Gastrocnemius medialis (tissue), 4 donors: ENCODE measurements around the gene ST6GALNAC1. TPM values are rescaled to one million over a fixed set of nuclear protein-coding genes. Genes with fewer than 3 reads are reported as not detected.

ENCODE experiments used
- ATAC-seq, 2 donors: fragments of 150-250 bp; one replicate each; pipeline ENCODE4 v1.9.1; 2016
- DNase-seq, 2 donors: peaks; one replicate each; pipeline ENCODE4 v3.0.0-alpha.2; 2019
- H3K27ac ChIP-seq, 4 donors: fragments of 200-600 bp; sonication (generic); 1 replicate in 1 of 4; 2 replicates in 3 of 4; pipeline ENCODE4 v1.5.1; 2016 to 2018; ENCODE audit warnings: mild to moderate bottlenecking in 2 of 4, moderate library complexity in 1 of 4
- H3K27me3 ChIP-seq, 3 donors: fragments of 200-600 bp; sonication (generic) in 2 of 3; 1 replicate in 1 of 3; 2 replicates in 2 of 3; pipeline versions ENCODE4 v1.5.1 to v1.6.0; 2016 to 2019; ENCODE audit warnings: mild to moderate bottlenecking in 1 of 3, moderate library complexity in 1 of 3
- H3K36me3 ChIP-seq, 2 donors: fragments of 200-600 bp; sonication (generic) in 1 of 2; one replicate each; pipeline ENCODE4 v1.5.1; 2017 to 2018
- H3K4me1 ChIP-seq, 2 donors: fragments of 200-600 bp; sonication (generic) in 1 of 2; one replicate each; pipeline ENCODE4 v1.5.1; 2016 to 2017; ENCODE audit warnings: mild to moderate bottlenecking in 2 of 2
- H3K4me3 ChIP-seq, 4 donors: fragments of 200-600 bp; sonication (generic) in 3 of 4; 1 replicate in 1 of 4; 2 replicates in 3 of 4; pipeline ENCODE4 v1.5.1; 2016 to 2019; ENCODE audit warnings: mild to moderate bottlenecking in 2 of 4
- H3K9me3 ChIP-seq, 3 donors: fragments of 200-600 bp; sonication (generic) in 2 of 3; 1 replicate in 1 of 3; 2 replicates in 2 of 3; pipeline ENCODE4 v1.5.1; 2016 to 2019
- CTCF ChIP-seq, 5 experiments: fragments of 450-650 bp in 3 of 5; fragments of 200-600 bp in 2 of 5; sonication (generic) in 2 of 5; IDR thresholded peaks in 4 of 5; conservative IDR thresholded peaks in 1 of 5; 1 replicate in 4 of 5; 2 replicates in 1 of 5; pipeline ENCODE4 v1.5.1; 2016 to 2019; ENCODE audit warnings: antibody characterized with exemption in 5 of 5, mild to moderate bottlenecking in 3 of 5, moderate library complexity in 3 of 5
- POLR2A ChIP-seq, 2 donors: fragments of 450-650 bp; IDR thresholded peaks; one replicate each; pipeline ENCODE4 v1.6.1; 2017; ENCODE audit warnings: antibody characterized with exemption in 2 of 2, mild to moderate bottlenecking in 2 of 2, moderate library complexity in 2 of 2
- in situ Hi-C, 4 donors: fragments of 200-750 bp; cut with MboI; loops; one replicate each; pipeline versions ENCODE4 v1.15.0 to v1.8.0; 2017; ENCODE audit warnings: low sequenced_read_pairs in 4 of 4
- intact Hi-C: fragments of 100-400 bp; cut with DNase I; formaldehyde crosslinking; loops from one replicate; pipeline ENCODE4 v1.15.1; 2023; ENCODE audit warnings: low total_unique reads
- total RNA-seq, 4 donors: library from RNA; depleted of rRNA; stranded (reverse); fragments of >200 nt; gene quantifications; one replicate each; pipeline versions ENCODE4 v1.1.0 to v1.2.3, GENCODE V29; 2016

ST6GALNAC1 gene
- total RNA-seq, 4 donors from 2014 or later, result 1.5 to 4.3 (median 2.0) TPM

DNA sequence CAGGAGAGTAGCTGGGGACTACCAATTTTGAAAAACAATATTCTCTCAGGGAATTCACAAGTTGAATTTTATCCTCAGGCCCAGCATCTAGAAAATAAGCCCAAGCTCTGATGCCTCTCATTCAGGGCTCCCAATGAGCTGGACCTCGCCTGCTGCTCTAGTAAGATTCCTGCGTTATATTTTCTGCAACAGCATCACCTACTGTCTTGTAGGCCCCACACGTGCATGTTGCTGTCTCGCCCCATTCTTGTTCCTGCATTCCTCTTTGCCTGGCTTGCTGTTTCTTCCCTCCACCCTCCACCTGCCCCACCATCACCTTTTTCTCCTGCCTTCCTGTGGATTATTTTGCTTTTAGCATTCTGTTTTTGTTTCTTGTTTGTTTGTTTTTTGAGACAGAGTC is 49.6 kb downstream of the ST6GALNAC1 start:
- Histone ChIP-seq H3K27me3 (no peaks in the 10 kb centered on the region), H3K9me3 (no peaks in the 10 kb centered on the region), H3K4me3 (no peak overlapping the region), H3K36me3 (no peaks in the 10 kb centered on the region), H3K27ac (no peak overlapping the region), H3K4me1 (no peaks in the 10 kb centered on the region)
- TF ChIP-seq POLR2A (IDR thresholded peaks at IDR 0.05) (no peak), CTCF (IDR thresholded peaks at IDR 0.05 in 4 of 5, conservative IDR thresholded peaks at IDR 0.05 in 1 of 5) (no peak)
- intact Hi-C loops (no loop called here), in situ Hi-C loops (no loop called here)
- DNase-seq, result no peak
- no peak for ATAC-seq

GRCh38 chr17:76593384-76593826 is 50.2 kb downstream of the ST6GALNAC1 start:
- Histone ChIP-seq H3K4me1 (no peaks in the 10 kb centered on the region), H3K27me3 (no peaks in the 10 kb centered on the region), H3K36me3 (no peaks in the 10 kb centered on the region), H3K4me3 (no peak overlapping the region), H3K9me3 (no peaks in the 10 kb centered on the region), H3K27ac (no peak overlapping the region)
- ATAC-seq (no peak), DNase-seq (no peak)
- in situ Hi-C loops, result no loop called here
- intact Hi-C loops, result no loop called here
- TF ChIP-seq POLR2A (IDR thresholded peaks at IDR 0.05) (no peak), CTCF (IDR thresholded peaks at IDR 0.05 in 4 of 5, conservative IDR thresholded peaks at IDR 0.05 in 1 of 5) (no peak)

GRCh38 chr17:76588182-76588581 is 55.4 kb downstream of the ST6GALNAC1 start:
- Histone ChIP-seq H3K27me3 (peaks cover 0 to 3% (median 0%) of the 10 kb centered on the region in 3 donors), H3K9me3 (no peaks in the 10 kb centered on the region), H3K27ac (no peak overlapping the region), H3K4me3 (no peak overlapping the region), H3K36me3 (no peaks in the 10 kb centered on the region), H3K4me1 (peaks cover 0 to 9% of the 10 kb centered on the region in 2 donors)
- TF ChIP-seq CTCF (IDR thresholded peaks at IDR 0.05 in 4 of 5, conservative IDR thresholded peaks at IDR 0.05 in 1 of 5), result no peak
- TF ChIP-seq POLR2A (IDR thresholded peaks at IDR 0.05), result no peak
- intact Hi-C loops (no loop called here), in situ Hi-C loops (loop anchor here in 1 of 4 donors (10.0 kb wide), 1 partner anchor 63 kb away; no protein-coding TSS in a partner anchor)
- DNase-seq (no peak), ATAC-seq (no peak)

- no peak overlapping the region for H3K4me3 ChIP-seq
- TF ChIP-seq POLR2A (IDR thresholded peaks at IDR 0.05), result no peak
- TF ChIP-seq CTCF (IDR thresholded peaks at IDR 0.05 in 4 of 5, conservative IDR thresholded peaks at IDR 0.05 in 1 of 5), result no peak
- no peaks in the 10 kb centered on the region for H3K9me3 ChIP-seq
- ATAC-seq (no peak), DNase-seq (no peak)
- intact Hi-C loops, result loop anchor here (1.0 kb wide), 1 partner anchor 64 kb away; no protein-coding TSS in a partner anchor
- H3K4me1 ChIP-seq, result peaks cover 0 to 9% of the 10 kb centered on the region in 2 donors
- in situ Hi-C loops, result loop anchor here in 1 of 4 donors (10.0 kb wide), 1 partner anchor 62 kb away; no protein-coding TSS in a partner anchor
- H3K36me3 ChIP-seq, result no peaks in the 10 kb centered on the region
- peaks cover 0 to 3% (median 0%) of the 10 kb centered on the region in 3 donors for H3K27me3 ChIP-seq
- no peak overlapping the region for H3K27ac ChIP-seq
These were observed 56.6 kb downstream of the ST6GALNAC1 start for GRCh38 chr17:76586741-76587487.
